Kidney glomerular epithelial cell (primary cell): ENCODE measurements around the gene GMPR.
"Not testable (repeated sequence)": the region's sequence is repeated elsewhere in the genome, so short reads cannot be mapped to it uniquely, and the experiment has no call there.

ENCODE experiments used
- DNase-seq: peaks from one replicate; lab custom pipeline; 2025; lab: John Stamatoyannopoulos, UW

Gene GMPR

DNA sequence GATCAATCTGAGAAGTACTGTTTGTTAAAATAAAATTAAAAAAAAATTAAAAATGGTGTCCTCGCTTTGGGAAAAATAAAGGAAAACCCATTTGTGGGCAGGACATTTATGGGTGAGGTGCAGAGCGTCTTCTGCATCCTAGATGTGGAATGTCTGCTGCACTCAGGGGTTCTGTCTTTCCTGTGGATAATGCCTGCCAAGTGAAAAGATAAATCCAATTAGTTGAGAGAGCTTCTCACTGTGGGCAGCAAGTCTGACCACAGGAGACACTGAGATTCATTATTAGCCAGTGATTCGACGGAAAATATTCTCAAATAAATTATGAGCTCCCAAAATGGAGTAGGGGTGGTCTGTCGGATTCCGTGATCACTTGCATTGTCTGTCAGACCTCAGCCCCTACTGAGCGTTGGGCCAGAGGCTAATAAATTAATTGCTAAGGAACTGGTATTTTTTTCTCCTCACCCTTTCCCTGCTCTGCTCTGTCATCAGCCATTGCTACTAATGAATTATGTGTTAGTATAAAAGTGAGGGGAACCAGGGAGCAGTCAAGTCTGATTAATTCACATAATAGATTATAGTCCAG is 10.0 kb downstream of the GMPR start:
- DNase-seq, result no peak

- no peak for DNase-seq
Observed at GRCh38 chr6:16249971-16250370, 11.6 kb downstream of the GMPR start.

DNA sequence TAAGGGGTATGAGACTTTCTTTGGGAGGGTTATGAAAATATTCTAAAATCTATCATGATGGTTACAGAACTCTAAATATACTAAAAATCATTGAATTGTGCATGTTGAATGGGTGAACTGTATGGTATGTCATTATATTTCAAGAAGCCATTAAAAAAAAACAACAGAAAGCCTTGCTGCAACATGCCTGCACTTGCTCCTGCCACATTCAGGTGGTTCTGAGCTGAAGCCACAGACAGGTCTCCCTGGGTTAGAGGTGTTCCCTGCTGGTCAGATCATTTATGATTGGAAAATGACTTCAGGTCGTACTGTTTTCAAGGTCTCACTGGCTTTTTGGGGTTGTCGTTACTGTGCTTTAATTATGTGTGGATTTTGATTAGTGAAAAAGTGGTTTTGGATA is 13.3 kb downstream of the GMPR start:
- no peak for DNase-seq

- DNase-seq, result no peak
Observed at GRCh38 chr6:16252686-16253299, 14.4 kb downstream of the GMPR start.

- DNase-seq, result no peak
Observed at GRCh38 chr6:16253399-16254144, 15.2 kb downstream of the GMPR start.

GRCh38 chr6:16254535-16254934 is 16.1 kb downstream of the GMPR start:
- no peak for DNase-seq

- DNase-seq, result no peak
Observed at GRCh38 chr6:16256781-16257180, 18.4 kb downstream of the GMPR start.

- DNase-seq, result no peak
Observed at GRCh38 chr6:16257999-16258708, 19.8 kb downstream of the GMPR start.

DNA sequence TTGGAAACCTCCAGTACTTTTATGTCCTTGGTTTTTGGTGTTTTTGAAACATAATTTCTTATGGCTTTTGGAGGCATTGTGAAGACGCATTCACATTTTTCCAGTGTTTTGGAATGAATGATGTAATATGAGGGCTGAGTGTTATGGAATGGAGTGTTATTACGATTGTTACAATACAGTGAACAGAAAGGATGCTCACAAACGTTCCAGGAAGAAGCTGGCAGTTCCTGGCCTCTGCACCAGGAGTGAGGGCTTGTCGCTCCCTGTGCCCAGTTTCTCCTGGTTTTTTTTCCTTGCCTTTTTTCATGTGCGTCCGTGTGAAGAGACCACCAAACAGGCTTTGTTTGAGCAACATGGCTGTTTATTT is 20.3 kb downstream of the GMPR start:
- no peak for DNase-seq

DNA sequence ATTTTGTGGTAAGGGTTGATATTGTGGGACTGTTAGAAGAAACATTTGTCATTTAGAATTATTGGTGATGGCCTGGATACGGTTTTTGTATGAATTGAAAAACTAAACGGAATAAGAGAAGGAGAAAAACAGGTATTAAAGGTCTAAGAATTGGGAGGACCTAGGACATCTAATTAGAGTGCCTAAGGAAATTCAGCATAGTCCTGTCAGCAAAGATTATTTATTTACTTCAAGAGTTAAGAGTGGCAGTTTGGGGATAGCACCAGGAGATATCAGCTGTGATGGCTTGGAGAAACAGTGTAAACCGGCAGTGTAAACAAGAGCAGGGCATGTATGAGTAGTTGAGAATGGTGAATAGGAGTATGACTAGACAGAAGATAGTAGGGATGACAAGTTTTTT is 21.2 kb downstream of the GMPR start:
- DNase-seq, result not testable (repeated sequence)

DNA sequence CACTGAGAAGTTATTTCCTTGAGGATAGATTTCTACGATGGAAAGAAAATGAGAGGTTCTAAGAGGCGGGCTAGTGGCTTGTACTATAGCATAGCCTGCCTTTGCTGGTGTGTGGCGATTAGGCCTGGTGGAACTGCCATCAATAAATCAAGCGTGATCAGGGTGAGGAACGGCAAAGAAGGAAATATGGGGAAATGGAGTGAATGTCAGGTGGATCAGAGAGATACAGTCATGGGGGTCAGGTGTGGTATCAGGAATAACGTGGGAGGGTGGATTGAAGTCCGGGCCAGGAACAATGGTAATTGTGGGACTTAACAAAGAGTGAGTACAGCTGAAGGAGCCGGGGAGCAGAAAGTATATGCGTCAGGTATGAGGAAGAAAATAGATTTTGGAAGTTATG is 22.2 kb downstream of the GMPR start:
- DNase-seq, result not testable (repeated sequence)

- not testable (repeated sequence) for DNase-seq
Observed at GRCh38 chr6:16262773-16263172, 24.4 kb downstream of the GMPR start.

GRCh38 chr6:16263464-16264099 is 25.2 kb downstream of the GMPR start:
- DNase-seq, result not testable (repeated sequence)

GRCh38 chr6:16264785-16265184 is 26.4 kb downstream of the GMPR start:
- DNase-seq, result no peak

DNA sequence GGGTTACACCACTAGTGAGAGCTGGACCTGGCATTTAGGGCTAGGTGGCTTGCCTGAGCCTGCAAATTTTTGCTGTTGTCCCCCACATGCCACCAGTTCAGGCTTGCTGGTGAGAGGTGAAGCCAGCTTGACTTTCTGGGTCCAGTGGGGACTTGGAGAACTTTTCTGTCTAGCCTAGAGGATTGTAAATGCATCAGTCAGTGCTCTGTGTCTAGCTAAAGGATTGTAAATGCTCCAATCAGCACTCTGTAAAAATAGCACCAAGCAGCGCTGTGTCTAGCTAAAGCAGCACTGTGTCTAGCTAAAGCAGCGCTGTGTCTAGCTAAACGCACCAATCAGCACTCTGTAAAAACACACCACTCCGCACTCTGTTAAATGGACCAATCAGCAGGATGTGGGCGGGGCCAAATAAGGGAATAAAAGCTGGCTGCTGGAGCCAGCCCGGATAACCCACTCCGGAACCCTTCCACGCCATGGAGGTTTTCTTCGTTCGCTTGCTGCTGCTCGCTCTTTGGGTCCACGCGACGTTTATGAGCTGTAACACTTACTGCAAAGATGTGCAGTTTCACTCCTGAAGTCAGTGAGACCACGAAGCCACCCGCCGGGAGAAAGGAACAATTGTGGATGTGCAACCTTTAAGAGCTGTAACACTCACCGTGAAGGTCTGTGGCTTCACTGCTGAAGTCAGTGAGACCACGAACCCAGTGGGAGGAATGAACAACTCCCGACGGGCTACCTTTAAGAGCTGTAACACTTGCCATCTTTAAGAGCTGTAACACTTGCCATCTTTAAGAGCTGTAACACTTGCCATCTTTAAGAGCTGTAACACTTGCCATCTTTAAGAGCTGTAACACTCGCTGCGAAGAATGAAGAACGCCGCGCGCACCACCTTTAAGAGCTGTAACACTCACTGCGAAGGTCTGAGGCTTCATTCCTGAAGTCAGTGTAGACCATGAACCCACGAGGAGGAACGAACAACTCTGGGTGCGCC is 27.3 kb downstream of the GMPR start:
- no peak for DNase-seq

DNA sequence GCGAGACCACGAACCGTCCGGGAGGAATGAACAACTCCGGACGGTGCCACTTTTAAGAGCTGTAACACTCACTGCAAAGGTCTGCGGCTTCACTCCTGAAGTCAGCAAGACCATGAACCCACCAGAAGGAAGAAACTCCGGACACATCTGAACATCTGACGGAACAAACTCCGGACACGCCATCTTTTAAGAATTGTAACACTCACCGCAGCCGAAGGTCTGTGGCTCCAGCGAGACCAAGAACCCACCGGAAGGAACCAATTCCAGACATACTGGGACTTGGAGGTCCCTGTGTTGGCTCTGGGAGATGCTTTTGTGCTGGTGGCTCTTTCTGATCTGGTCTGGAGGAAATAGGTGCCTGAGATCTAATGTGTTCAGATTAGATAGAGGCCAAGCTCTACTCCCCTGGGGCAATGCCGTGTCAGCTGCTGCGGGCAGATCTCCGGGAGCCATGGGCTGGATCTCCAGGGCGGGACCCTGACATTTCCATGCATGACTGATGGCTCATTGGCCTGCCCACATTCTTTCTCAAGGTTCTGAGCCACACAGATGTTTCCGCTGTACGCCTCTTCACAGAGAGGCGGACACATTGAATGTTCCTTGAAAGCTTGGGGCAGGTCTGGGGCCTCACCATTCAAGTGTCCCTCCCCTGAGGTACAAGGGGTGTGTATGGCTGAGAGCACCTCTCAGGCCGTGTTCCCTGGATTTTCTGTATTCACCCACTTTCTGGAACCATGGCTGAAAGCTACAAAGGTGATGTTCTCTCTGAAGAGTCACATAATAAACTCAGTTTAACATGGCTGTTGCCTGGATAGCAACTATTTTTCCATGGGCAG is 29.3 kb downstream of the GMPR start:
- peak; percentile 10 for DNase-seq

DNA sequence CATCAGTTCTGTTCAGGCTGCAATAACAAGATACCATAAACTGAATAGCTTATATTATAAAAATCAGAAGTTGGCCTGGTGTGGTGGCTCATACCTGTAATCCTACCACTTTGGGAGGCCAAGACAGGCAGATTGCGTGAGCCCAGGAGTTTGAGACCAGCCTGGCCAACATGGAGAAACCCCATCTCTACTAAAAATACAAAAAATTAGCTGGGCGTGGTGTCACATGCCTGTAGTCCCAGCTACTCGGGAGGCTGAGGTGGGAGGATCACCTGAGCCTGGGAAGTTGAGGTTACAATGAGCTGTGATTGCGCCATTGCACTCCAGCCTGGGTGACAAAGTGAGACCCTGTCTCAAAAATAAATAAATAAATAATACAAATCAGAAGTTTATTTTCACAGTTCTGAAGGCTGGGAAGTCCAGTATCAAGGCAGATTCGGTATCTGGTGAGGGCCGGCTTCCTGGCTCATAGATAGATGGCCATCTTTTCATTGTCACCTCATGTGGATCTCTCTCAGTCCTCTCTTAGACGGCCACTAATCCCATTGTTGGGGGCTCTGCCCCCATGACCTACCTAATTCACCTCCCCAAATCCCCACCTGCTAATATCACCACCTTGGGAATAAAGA is 31.2 kb downstream of the GMPR start:
- DNase-seq, result not testable (repeated sequence)

DNA sequence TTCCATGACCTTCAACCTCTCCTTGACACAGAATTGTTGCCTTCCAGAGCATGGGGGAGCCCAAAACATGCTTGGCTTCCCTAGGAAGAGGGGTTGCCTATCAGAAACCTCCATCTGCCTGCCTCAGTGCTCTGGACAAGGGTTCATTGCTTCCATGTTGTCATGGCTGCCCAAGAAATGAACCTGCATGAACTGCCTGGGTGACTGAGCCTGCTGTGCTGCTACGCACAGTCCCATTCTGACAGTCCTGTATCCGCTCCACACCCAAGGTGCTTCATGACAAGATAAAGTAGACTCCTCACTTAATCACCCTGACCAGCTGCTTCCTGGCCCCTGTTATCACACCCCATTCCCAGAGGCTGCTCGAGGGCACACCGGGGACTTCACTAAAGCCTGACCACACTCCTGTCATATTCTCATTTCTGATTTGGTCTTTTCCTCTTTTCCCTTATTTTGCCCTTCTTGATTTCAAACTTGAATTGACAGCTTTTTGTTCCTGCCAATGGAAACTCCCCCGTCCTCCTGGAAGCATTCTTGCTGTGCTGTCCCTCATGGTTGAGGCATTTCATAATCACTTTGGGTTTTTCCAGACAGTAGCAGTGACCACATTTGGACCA is 31.9 kb downstream of the GMPR start:
- DNase-seq, result no peak

DNA sequence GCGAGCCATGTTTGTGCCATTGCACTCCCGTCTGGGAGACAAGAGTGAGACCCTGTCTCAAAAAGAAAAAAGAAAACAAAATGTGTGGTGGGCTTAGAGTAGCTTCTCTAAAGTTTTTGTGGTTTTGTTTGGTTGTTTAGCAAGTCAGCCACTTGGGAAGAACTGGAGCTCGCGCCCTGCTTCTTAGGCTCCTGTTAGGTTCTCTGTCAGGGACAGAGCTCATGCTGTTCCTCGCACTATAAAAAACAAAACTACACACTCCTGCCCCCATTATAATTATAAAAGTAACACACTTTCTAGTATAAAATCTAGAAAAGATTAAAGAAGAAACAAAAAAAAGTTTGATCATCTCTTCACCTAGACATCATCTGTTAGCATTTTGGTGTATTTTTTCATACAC is 33.0 kb downstream of the GMPR start:
- no peak for DNase-seq
